Activated T-helper 17 cell treated with anti-CD3 and anti-CD28 coated beads, Interleukin-2, amount 50 U/mL, for 72 hours (primary cell): ENCODE results near the gene IFRD1. TPM values are rescaled to one million over a fixed set of nuclear protein-coding genes. Genes with fewer than 3 reads are reported as not detected.

Source experiments
- ATAC-seq: fragments of 150-1000 bp; cut with Tn5 transposase; replicated peaks from 2 replicates; pipeline ENCODE4 v1.10.0; 2021; ENCODE audit warnings: mild to moderate bottlenecking, moderate library complexity
- H3K27ac Mint-ChIP-seq: one replicate; pipeline ENCODE4 v1.8.0; 2022; ENCODE audit warnings: mixed read lengths
- H3K27me3 Mint-ChIP-seq: one replicate; pipeline ENCODE4 v1.8.0; 2022; ENCODE audit warnings: mixed read lengths
- H3K36me3 Mint-ChIP-seq: one replicate; pipeline ENCODE4 v1.8.0; 2022; ENCODE audit warnings: low read depth, mild to moderate bottlenecking, mixed read lengths
- H3K4me1 Mint-ChIP-seq: one replicate; pipeline ENCODE4 v1.8.0; 2022; ENCODE audit warnings: mixed read lengths
- H3K4me3 Mint-ChIP-seq: one replicate; pipeline ENCODE4 v1.8.0; 2022; ENCODE audit warnings: mild to moderate bottlenecking, mixed read lengths
- H3K9me3 Mint-ChIP-seq: one replicate; pipeline ENCODE4 v1.8.0; 2022; ENCODE audit warnings: mixed read lengths
- total RNA-seq, 2 donors: library from RNA; stranded (reverse); gene quantifications; one replicate each; pipeline ENCODE4 v1.2.3, GENCODE V29; 2022

Gene IFRD1
- total RNA-seq, 2 donors from 2014 or later: 38.6 to 57.2 TPM

- H3K4me3 Mint-ChIP-seq: no peak overlapping the region
- H3K27ac Mint-ChIP-seq: no peak overlapping the region
- ATAC-seq: no peak
- H3K9me3 Mint-ChIP-seq: no peaks in the 10 kb centered on the region
- no peaks in the 10 kb centered on the region for H3K27me3 Mint-ChIP-seq
- H3K4me1 Mint-ChIP-seq: no peaks in the 10 kb centered on the region
- H3K36me3 Mint-ChIP-seq: no peaks in the 10 kb centered on the region
These were observed 22.3 kb upstream of the IFRD1 start for GRCh38 chr7:112427984-112428383.

GRCh38 chr7:112428715-112429114 is 21.5 kb upstream of the IFRD1 start:
- no peaks in the 10 kb centered on the region for H3K36me3 Mint-ChIP-seq
- ATAC-seq: no peak
- H3K27me3 Mint-ChIP-seq: no peaks in the 10 kb centered on the region
- H3K27ac Mint-ChIP-seq: no peak overlapping the region
- no peak overlapping the region for H3K4me3 Mint-ChIP-seq
- no peaks in the 10 kb centered on the region for H3K4me1 Mint-ChIP-seq
- H3K9me3 Mint-ChIP-seq: no peaks in the 10 kb centered on the region

GRCh38 chr7:112430649-112431048 is 19.6 kb upstream of the IFRD1 start:
- Mint-ChIP-seq H3K4me3 (no peak overlapping the region), H3K4me1 (no peaks in the 10 kb centered on the region), H3K27me3 (no peaks in the 10 kb centered on the region), H3K27ac (no peak overlapping the region), H3K36me3 (no peaks in the 10 kb centered on the region), H3K9me3 (no peaks in the 10 kb centered on the region)
- no peak for ATAC-seq

DNA sequence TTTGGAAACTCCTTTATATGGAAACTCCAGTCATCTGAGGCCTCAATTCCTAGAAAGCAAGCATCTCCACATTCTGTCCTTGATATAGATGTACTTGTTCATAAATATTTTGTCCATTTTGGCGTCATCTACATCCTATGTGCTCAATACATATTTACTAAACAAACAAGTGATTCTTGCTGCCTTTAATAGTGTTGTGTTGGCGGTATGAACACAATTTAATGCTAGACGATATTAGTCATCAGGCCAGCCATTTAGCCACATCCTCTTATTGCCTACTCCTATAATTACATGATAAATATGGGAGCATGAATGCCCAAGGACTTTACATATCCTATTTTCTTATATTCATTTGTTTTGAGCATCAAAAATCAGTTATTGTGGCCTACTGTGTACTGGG is 18.5 kb upstream of the IFRD1 start:
- Mint-ChIP-seq H3K4me3 (no peak overlapping the region), H3K4me1 (no peaks in the 10 kb centered on the region), H3K27ac (no peak overlapping the region), H3K36me3 (no peaks in the 10 kb centered on the region), H3K9me3 (no peaks in the 10 kb centered on the region), H3K27me3 (no peaks in the 10 kb centered on the region)
- no peak for ATAC-seq

- H3K27me3 Mint-ChIP-seq: no peaks in the 10 kb centered on the region
- no peak overlapping the region for H3K4me3 Mint-ChIP-seq
- no peaks in the 10 kb centered on the region for H3K36me3 Mint-ChIP-seq
- H3K9me3 Mint-ChIP-seq: no peaks in the 10 kb centered on the region
- no peak for ATAC-seq
- H3K27ac Mint-ChIP-seq: no peak overlapping the region
- H3K4me1 Mint-ChIP-seq: no peaks in the 10 kb centered on the region
These were observed 17.0 kb upstream of the IFRD1 start for GRCh38 chr7:112433289-112433688.

GRCh38 chr7:112437072-112437471 is 13.2 kb upstream of the IFRD1 start:
- Mint-ChIP-seq H3K27me3 (peaks cover 3% of the 10 kb centered on the region), H3K27ac (no peak overlapping the region), H3K36me3 (no peaks in the 10 kb centered on the region), H3K4me3 (no peak overlapping the region), H3K9me3 (no peaks in the 10 kb centered on the region), H3K4me1 (no peaks in the 10 kb centered on the region)
- no peak for ATAC-seq

GRCh38 chr7:112439476-112439875 is 10.8 kb upstream of the IFRD1 start:
- Mint-ChIP-seq H3K9me3 (no peaks in the 10 kb centered on the region), H3K4me3 (no peak overlapping the region), H3K27me3 (peaks cover 3% of the 10 kb centered on the region), H3K36me3 (no peaks in the 10 kb centered on the region), H3K4me1 (no peaks in the 10 kb centered on the region), H3K27ac (no peak overlapping the region)
- no peak for ATAC-seq

DNA sequence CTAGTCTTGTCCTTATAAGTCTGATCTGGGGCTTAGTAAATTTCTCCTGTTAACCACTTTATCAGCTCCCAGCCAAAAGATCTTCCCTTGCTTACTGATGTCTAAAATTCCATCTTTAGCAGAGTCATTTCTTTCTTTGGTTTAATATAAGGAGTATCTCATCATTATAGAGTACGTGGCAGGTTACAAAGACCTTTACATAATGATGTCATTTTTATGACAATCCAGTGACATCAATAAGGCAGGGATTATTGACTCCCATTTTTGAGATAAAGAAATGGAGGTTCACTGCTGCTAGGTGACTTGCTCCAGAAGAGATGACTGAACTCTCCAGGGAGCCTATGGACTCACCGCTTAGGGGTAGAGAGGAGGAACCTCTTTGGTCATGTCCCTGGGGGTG is 8.1 kb upstream of the IFRD1 start:
- Mint-ChIP-seq H3K9me3 (no peaks in the 10 kb centered on the region), H3K27ac (no peak overlapping the region), H3K36me3 (no peaks in the 10 kb centered on the region), H3K4me3 (no peak overlapping the region), H3K27me3 (peaks cover 3% of the 10 kb centered on the region), H3K4me1 (no peaks in the 10 kb centered on the region)
- ATAC-seq: no peak

GRCh38 chr7:112444505-112444904 is 5.8 kb upstream of the IFRD1 start:
- Mint-ChIP-seq H3K36me3 (peaks cover 3% of the 10 kb centered on the region), H3K4me3 (no peak overlapping the region), H3K27ac (no peak overlapping the region), H3K27me3 (no peaks in the 10 kb centered on the region), H3K9me3 (no peaks in the 10 kb centered on the region), H3K4me1 (peaks cover 12% of the 10 kb centered on the region)
- no peak for ATAC-seq

GRCh38 chr7:112446431-112446830 is 3.8 kb upstream of the IFRD1 start:
- H3K4me1 Mint-ChIP-seq: peaks cover 14% of the 10 kb centered on the region
- ATAC-seq: no peak
- H3K27ac Mint-ChIP-seq: no peak overlapping the region
- H3K9me3 Mint-ChIP-seq: no peaks in the 10 kb centered on the region
- no peaks in the 10 kb centered on the region for H3K27me3 Mint-ChIP-seq
- H3K4me3 Mint-ChIP-seq: no peak overlapping the region
- H3K36me3 Mint-ChIP-seq: peaks cover 18% of the 10 kb centered on the region

DNA sequence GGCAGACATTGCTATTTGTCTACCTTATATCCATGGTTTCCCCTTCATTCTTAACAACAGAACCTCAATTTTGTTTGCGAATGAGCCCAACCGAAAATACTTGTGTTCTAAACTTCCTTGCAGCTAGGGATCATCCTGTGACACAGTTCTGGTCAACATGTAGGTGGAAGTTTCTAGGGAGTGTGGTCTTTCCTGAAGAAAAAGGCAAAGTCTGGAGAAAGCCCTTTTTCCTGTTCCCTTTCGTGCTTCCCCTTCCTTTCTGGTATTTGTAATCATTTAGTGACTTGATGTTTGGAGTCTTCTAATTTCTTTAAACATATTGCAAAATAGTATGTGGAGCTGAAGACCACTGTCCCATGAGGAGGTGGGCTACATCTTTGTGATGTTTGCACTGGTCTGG is 2.9 kb upstream of the IFRD1 start:
- Mint-ChIP-seq H3K4me3 (no peak overlapping the region), H3K27me3 (no peaks in the 10 kb centered on the region)
- no peak for ATAC-seq

DNA sequence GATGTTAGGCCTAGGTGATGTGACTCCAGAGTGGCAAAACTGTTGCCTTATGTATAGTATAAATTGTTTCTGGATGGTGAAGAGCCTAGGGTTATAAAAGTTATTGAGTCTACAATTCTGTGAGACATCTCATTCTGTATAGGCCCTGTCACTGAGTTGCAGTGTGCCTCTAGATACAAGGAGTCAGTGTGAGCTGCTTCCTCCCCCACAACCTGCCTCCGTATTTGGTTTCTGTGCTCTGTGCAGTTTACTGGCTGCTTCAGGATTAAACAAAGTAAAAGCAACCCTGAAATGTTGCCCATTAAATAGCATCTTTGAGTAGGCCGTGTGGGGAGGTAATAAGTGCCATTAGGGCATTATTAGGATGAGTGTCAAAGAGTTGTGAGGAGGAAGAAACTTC is 1.9 kb upstream of the IFRD1 start:
- Mint-ChIP-seq H3K4me3 (peak overlapping the region; percentile 96), H3K27ac (peak overlapping the region; percentile 98)
- no peak for ATAC-seq

More for the DNA sequence above, 2.9 kb upstream of the IFRD1 start:
- Mint-ChIP-seq H3K9me3 (no peaks in the 10 kb centered on the region), H3K4me1 (peaks cover 14% of the 10 kb centered on the region), H3K27ac (no peak overlapping the region), H3K36me3 (peaks cover 28% of the 10 kb centered on the region)

DNA sequence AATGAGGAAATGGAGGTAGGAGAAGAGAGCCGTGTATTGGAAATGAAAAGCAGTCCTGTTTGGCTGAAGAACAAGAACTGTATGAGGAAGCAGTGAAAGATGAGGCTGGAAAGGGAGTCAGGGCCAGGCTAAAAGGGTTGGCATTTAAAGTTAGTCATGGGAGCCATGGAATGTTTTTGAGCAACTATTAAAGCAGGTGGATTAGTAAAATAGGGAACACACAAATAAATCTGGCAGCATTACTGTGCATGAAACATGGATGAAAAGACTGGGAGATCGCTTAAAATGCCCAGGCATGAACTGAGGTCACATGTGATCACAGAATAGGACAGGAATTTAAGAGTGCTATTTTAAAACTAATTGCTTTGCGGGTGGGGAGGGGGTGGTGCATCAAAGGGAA is 1.4 kb upstream of the IFRD1 start:
- Mint-ChIP-seq H3K4me1 (peaks cover 23% of the 10 kb centered on the region), H3K4me3 (peak overlapping the region; percentile 96), H3K27me3 (no peaks in the 10 kb centered on the region), H3K9me3 (no peaks in the 10 kb centered on the region), H3K27ac (peak overlapping the region; percentile 98), H3K36me3 (peaks cover 40% of the 10 kb centered on the region)
- no peak for ATAC-seq

More for the DNA sequence above, 1.9 kb upstream of the IFRD1 start:
- Mint-ChIP-seq H3K36me3 (peaks cover 35% of the 10 kb centered on the region), H3K4me1 (peaks cover 21% of the 10 kb centered on the region), H3K9me3 (no peaks in the 10 kb centered on the region), H3K27me3 (no peaks in the 10 kb centered on the region)

DNA sequence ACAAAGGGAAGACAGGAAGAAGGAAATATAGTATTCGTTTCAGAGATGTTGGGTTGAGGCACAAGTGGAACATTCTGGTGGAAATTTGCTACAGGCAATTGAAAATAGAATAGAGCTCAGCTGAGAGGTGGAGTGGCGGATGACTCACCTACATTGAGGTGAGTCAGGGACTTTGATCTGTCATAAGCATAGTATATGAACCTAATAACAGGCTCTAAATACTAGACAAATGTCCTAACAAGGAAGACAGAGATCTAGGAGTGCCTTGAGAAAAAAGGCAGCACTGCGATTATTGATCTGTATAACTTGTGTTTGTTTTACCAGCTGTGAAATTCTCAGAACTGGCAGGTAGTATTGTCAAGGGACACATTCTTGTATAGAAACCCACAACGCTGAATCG is 907 bp upstream of the IFRD1 start:
- Mint-ChIP-seq H3K9me3 (no peaks in the 10 kb centered on the region), H3K27me3 (no peaks in the 10 kb centered on the region), H3K4me3 (peak overlapping the region; percentile 96), H3K27ac (peak overlapping the region; percentile 98), H3K4me1 (peaks cover 24% of the 10 kb centered on the region), H3K36me3 (peaks cover 43% of the 10 kb centered on the region)
- ATAC-seq: peak; percentile 58

DNA sequence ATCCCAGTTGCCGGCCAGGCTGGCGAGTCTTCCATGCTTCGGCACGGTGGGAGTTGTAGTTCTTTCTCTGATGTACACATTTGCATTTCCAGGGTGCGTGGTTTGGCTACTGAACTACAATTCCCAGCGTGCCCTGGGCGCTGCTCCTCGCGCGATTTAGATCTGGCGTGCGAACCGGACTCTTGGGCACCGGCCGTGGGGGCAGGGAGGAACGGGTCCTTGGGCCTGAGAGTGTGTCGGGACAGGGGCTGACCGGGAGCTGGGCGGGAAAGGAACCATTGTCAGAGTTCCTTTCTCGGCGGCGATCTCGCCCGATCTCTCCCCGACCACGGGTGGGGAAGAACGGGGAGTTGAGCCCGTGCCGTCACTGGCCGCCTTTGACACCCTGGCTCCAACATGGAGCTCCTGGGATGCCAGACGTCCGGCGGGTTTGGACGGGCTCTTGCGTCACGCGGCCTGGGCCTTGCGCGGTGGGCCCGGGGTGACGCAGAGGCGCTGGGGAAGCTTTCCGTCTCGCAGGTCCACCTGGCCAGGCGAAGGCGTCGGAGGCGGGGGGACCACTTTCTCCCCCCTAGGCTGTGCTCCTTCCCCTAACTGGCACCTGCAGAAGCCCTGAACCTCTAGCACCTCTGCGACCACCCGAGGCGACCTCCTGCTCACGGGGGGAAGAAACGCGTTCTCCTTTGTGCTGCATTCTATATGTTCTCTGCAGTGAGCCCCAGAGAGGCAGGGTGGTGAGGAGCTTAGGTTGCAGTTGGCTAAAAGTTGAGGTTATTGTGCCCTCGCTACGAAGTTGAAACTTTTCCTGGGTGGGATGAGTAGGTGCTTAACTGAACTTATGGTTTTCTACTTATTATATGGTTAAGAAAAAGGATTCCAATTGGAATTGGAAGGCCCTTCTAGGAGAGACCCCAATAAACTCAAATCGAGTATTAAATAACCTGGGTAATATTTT is 824 bp downstream of the IFRD1 start:
- H3K36me3 Mint-ChIP-seq: peaks cover 59% of the 10 kb centered on the region
- ATAC-seq: peak; percentile 79
- no peaks in the 10 kb centered on the region for H3K9me3 Mint-ChIP-seq
- peaks cover 28% of the 10 kb centered on the region for H3K4me1 Mint-ChIP-seq
- H3K4me3 Mint-ChIP-seq: peak overlapping the region; percentile 96
- H3K27ac Mint-ChIP-seq: peak overlapping the region; percentile 98
- H3K27me3 Mint-ChIP-seq: no peaks in the 10 kb centered on the region
